OCI-LY3 (cell line): ENCODE results near the gene MCM6.

Experiments
- H2AFZ ChIP-seq: fragments of 200-600, 300-600 bp; shearing (Covaris generic); 2 replicates; pipeline ENCODE4 v1.6.0; 2014; ENCODE audit warnings: antibody characterized with exemption, low read depth, low read length
- H3K27ac ChIP-seq: fragments of 200-600, 300-600 bp; sonication (generic); 2 replicates; pipeline ENCODE4 v1.5.1; 2014; ENCODE audit warnings: mild to moderate bottlenecking, low read length, moderate library complexity, mixed read lengths
- H3K27me3 ChIP-seq: fragments of 200-600, 300-600 bp; sonication (generic); 2 replicates; pipeline ENCODE4 v1.6.1; 2014; ENCODE audit warnings: low read depth, low read length, mixed read lengths
- H3K36me3 ChIP-seq: fragments of 200-600, 300-600 bp; sonication (generic); replicated peaks from 2 replicates; pipeline ENCODE3; 2014; ENCODE audit warnings: low read depth, low read length, mixed read lengths
- H3K4me1 ChIP-seq: fragments of 300-600, 200-600 bp; sonication (generic); 2 replicates; pipeline ENCODE4 v1.6.1; 2014; ENCODE audit warnings: low read length, mixed read lengths
- H3K4me2 ChIP-seq: fragments of 200-600, 300-600 bp; sonication (generic); 2 replicates; pipeline ENCODE4 v1.6.1; 2014; ENCODE audit warnings: low read length, mixed read lengths
- H3K4me3 ChIP-seq: fragments of 300-600, 200-600 bp; sonication (generic); 2 replicates; pipeline ENCODE4 v1.5.1; 2014; ENCODE audit warnings: antibody characterized with exemption, mild to moderate bottlenecking, low read length, moderate library complexity
- H3K79me2 ChIP-seq: fragments of 300-600, 200-600 bp; shearing (Covaris generic); 2 replicates; pipeline ENCODE4 v1.6.1; 2014; ENCODE audit warnings: mild to moderate bottlenecking, low read length, mixed read lengths
- H3K9ac ChIP-seq: fragments of 300-600, 200-600 bp; shearing (Covaris generic); 2 replicates; pipeline ENCODE4 v1.6.0; 2014; ENCODE audit warnings: mild to moderate bottlenecking, low read length, moderate library complexity
- H3K9me3 ChIP-seq: fragments of 200-600, 300-600 bp; shearing (Covaris generic); 2 replicates; pipeline ENCODE4 v1.6.1; 2014; ENCODE audit warnings: low read length, mixed read lengths; ENCODE audit not compliant: insufficient read depth
- H4K20me1 ChIP-seq: fragments of 200-600, 300-600 bp; sonication (generic); 2 replicates; pipeline ENCODE4 v1.6.1; 2016; ENCODE audit warnings: low read length, mixed read lengths; ENCODE audit not compliant: insufficient read depth
- EZH2phosphoT487 ChIP-seq: fragments of 200-600 bp; shearing (Covaris generic); IDR thresholded peaks from 2 replicates; pipeline ENCODE4 v1.6.1; 2018; ENCODE audit warnings: antibody characterized with exemption, mixed run types, low read depth
- TF ChIP-seq, protein P1 (sequence below): fragments of 200-600, 300-600 bp; sonication (generic); IDR thresholded peaks from 2 replicates; pipeline ENCODE4 v1.5.1; 2014; ENCODE audit warnings: antibody characterized with exemption, low read length, low read depth

MCM6 gene

DNA sequence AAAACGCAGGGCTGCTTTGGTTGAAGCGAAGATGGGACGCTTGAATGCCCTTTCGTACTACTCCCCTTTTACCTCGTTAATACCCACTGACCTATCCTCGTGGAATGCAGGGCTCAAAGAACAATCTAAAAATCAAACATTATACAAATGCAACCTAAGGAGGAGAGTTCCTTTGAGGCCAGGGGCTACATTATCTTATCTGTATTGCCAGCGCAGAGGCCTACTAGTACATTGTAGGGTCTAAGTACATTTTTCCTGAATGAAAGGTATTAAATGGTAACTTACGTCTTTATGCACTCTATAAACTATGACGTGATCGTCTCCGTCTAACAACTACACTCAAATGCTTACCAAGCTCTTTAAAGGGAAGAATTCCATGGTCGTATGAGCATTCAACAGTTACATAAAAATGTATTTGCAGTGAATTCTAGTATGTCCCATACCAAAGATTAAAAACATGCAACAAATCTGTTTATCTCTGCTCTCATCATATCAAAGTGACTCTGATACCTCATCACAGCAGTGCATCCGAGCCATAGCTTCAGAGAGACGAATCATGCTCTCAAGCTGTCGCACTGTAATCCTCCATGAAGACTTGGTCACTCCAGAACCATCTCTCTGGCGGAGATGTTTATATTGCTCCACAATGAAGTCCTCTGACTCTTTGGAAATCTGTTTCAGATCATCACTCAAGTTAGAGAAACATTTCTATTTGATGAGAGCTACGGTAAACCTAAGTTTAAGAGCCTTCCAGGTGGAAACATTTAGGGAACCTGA, 25.2 kb downstream of the MCM6 start:
- no peak overlapping the region for H2AFZ ChIP-seq
- no peaks in the 10 kb centered on the region for H3K9me3 ChIP-seq
- TF ChIP-seq, protein P1, sequence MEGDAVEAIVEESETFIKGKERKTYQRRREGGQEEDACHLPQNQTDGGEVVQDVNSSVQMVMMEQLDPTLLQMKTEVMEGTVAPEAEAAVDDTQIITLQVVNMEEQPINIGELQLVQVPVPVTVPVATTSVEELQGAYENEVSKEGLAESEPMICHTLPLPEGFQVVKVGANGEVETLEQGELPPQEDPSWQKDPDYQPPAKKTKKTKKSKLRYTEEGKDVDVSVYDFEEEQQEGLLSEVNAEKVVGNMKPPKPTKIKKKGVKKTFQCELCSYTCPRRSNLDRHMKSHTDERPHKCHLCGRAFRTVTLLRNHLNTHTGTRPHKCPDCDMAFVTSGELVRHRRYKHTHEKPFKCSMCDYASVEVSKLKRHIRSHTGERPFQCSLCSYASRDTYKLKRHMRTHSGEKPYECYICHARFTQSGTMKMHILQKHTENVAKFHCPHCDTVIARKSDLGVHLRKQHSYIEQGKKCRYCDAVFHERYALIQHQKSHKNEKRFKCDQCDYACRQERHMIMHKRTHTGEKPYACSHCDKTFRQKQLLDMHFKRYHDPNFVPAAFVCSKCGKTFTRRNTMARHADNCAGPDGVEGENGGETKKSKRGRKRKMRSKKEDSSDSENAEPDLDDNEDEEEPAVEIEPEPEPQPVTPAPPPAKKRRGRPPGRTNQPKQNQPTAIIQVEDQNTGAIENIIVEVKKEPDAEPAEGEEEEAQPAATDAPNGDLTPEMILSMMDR = no peak
- no peak for TF ChIP-seq EZH2phosphoT487
- no peak overlapping the region for H3K9ac ChIP-seq
- no peaks in the 10 kb centered on the region for H3K27me3 ChIP-seq
- H3K4me2 ChIP-seq = no peak overlapping the region
- peaks cover 3% of the 10 kb centered on the region; the same call in 1 of the 2 replicates for H4K20me1 ChIP-seq
- 0 out of 2 replicates have a peak, but pooled peaks cover 2% of the 10 kb centered on the region for H3K79me2 ChIP-seq
- H3K4me3 ChIP-seq = no peak overlapping the region
- no peak overlapping the region for H3K27ac ChIP-seq
- no peaks in the 10 kb centered on the region for H3K4me1 ChIP-seq
- H3K36me3 ChIP-seq = peaks cover 65% of the 10 kb centered on the region

DNA sequence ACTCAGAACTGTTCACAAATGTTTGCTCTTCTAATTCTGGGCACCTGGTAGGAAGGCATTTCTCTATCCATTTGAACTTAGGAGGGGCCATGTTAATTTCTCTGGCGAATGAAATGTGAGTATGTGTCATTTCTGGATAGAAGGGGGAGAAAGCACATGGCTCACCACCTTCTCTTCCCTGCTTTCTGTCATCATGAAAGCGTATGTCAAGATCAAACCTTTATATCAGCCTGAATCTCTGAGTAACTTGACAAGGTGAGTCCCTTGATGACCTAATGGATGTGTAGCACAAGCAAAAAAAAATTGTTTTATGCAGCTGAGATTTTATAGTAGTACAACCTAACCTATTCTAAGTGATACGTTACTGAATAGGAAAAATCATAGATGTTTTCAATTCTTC, 27.2 kb downstream of the MCM6 start:
- H3K36me3 ChIP-seq = peaks cover 78% of the 10 kb centered on the region

DNA sequence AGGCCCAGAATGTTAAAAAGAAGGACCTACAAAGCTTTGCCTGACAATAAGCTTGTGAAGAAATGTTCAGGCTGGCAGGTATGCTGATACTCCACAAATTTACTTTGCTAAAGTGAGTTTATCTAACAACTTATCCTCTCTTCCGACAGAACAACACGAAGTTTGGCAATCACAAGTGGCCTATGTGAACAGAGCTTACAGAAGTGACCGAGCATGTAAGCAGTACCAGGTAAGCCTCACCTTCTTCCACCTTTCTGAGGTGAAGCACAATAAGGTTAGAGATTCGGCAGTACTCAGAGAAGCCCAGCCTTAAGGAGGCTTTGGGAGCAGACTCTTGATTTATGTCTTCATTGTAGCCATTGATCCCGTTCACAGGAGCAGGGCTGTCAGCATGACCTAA, 30.2 kb downstream of the MCM6 start:
- peaks cover 72% of the 10 kb centered on the region for H3K36me3 ChIP-seq
- no peaks in the 10 kb centered on the region for H3K27me3 ChIP-seq
- no peak overlapping the region for H3K4me3 ChIP-seq
- no peaks in the 10 kb centered on the region for H3K9me3 ChIP-seq
- no peaks in the 10 kb centered on the region for H3K4me1 ChIP-seq
- H3K9ac ChIP-seq = no peak overlapping the region
- H3K79me2 ChIP-seq = 0 out of 2 replicates have a peak, but pooled peaks cover 2% of the 10 kb centered on the region
- no peak overlapping the region for H2AFZ ChIP-seq
- TF ChIP-seq, protein P1 = no peak
- TF ChIP-seq EZH2phosphoT487 = no peak
- no peak overlapping the region for H3K27ac ChIP-seq
- H3K4me2 ChIP-seq = no peak overlapping the region
- peaks cover 15% of the 10 kb centered on the region for H4K20me1 ChIP-seq

More for the DNA sequence above, 27.2 kb downstream of the MCM6 start:
- H3K9ac ChIP-seq = no peak overlapping the region
- H3K27me3 ChIP-seq = no peaks in the 10 kb centered on the region
- no peak overlapping the region for H3K4me2 ChIP-seq
- H3K79me2 ChIP-seq = 0 out of 2 replicates have a peak, but pooled peaks cover 2% of the 10 kb centered on the region
- H2AFZ ChIP-seq = no peak overlapping the region
- H3K27ac ChIP-seq = no peak overlapping the region
- no peaks in the 10 kb centered on the region for H3K9me3 ChIP-seq
- no peaks in the 10 kb centered on the region for H3K4me1 ChIP-seq
- peaks cover 11% of the 10 kb centered on the region for H4K20me1 ChIP-seq
- TF ChIP-seq, protein P1 = no peak
- TF ChIP-seq EZH2phosphoT487 = no peak
- H3K4me3 ChIP-seq = no peak overlapping the region

DNA sequence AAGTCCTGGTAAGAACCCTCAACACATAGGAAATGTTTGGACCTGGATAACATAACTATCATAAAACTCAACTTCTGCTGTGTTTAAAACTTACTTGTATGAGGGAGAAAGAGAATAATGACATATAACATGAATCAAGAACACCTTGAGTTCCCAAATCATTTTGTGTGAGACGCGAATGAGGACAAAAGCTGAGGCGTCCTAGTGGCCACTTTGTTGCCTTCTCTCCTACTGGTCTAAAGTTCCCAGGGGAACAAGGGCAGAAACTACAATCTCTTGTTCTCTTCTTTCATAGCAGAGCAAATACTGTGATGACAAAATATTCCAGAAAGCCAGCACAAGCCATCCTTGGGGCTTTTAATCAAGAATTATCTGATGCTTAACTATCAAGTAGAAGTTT, 31.0 kb downstream of the MCM6 start:
- Histone ChIP-seq H2AFZ (no peak overlapping the region), H3K4me1 (no peaks in the 10 kb centered on the region), H3K36me3 (peaks cover 72% of the 10 kb centered on the region), H4K20me1 (peaks cover 19% of the 10 kb centered on the region), H3K4me2 (no peak overlapping the region), H3K27me3 (no peaks in the 10 kb centered on the region), H3K27ac (no peak overlapping the region), H3K4me3 (no peak overlapping the region), H3K79me2 (0 out of 2 replicates have a peak, but pooled peaks cover 2% of the 10 kb centered on the region), H3K9ac (no peak overlapping the region), H3K9me3 (no peaks in the 10 kb centered on the region)
- TF ChIP-seq, protein P1 = no peak
- no peak for TF ChIP-seq EZH2phosphoT487
